ENCODE measurements around the gene ZNF776.
"Not testable (repeated sequence)": the region's sequence is repeated elsewhere in the genome, so short reads cannot be mapped to it uniquely, and the experiment has no call there.

Gene ZNF776

DNA sequence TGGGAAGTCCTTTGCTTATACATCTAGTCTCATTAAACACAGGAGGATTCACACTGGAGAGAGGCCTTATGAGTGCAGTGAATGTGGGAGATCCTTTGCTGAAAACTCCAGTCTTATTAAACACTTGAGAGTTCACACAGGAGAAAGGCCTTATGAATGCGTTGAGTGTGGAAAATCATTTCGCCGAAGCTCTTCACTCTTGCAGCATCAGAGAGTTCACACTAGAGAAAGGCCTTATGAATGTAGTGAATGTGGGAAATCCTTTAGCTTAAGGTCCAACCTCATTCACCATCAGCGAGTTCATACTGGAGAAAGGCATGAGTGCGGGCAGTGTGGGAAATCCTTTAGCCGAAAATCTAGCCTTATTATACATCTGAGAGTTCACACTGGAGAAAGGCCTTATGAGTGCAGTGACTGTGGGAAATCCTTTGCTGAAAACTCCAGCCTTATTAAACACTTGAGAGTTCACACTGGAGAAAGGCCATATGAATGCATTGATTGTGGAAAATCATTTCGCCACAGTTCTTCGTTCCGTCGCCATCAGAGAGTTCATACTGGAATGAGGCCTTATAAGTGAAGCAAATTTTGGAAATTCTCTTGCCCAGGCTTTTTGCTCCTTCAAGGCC lies 32.7 kb downstream of the ZNF776 start:
- DNase-seq, result no peak

DNA sequence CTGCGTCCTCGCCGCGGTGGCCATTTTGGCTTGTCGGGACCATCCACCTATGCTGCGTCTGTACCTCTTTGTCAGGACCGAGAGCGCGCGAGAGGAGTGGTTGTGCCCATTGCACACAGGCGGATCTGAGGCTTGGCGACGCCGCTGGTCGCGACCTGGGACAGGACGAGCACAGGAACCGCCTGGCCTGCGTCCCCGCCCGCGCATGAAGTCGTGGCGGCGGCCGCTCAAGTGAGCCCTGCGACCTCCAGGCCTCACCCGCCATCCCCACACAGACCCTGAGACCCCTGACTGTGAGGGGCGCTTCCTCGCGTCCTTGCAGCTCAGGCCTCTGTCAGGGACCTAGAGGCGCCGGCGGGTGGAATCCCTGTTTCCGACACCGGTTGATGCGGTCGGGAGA lies 39.7 kb downstream of the ZNF776 start:
- no peak for DNase-seq

DNA sequence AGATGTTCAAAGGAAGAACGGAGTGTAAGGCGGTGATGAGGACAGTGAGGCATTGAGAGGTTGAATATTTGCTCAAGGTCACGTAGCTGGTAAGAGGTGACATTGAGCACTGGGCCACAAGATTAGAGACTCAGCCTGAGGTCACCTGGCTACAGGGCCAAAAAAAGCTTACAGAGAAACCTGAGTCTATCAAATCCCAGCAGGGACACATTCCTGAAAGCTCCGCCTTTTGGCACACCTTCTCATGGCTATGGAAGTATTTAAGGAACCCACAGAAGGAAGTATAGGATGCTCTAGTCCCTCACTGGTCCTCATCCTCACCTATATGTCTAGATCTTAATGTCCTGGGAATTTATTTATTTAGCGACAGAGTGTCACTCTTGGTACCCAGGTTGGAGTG lies 40.3 kb downstream of the ZNF776 start:
- DNase-seq, result no peak

DNA sequence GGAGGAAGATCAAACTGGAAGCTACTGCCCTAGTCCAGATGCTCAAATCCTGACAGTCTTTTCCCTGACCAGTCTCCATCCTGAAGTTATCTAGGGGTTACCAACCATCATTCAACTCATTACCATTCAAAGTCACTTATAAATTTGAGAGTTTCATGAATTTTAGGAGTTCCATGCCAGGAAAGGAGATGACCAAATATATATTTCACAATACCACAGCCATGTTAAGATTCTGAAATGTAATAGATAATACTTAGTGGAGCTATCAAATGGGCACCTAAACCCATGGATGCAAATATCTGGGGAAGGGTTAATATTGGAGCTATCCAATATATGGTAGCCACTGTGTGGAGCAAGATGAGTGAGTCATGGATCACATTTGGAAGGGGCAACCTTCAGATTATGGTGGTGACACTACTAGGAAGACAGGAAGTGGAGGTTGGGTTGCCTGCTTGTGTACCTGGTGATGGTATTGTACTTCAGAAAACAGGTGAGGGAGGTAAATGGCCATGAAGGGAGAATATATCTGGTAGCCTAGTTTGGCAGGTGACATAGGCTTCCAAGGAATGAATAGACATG lies 41.6 kb downstream of the ZNF776 start:
- DNase-seq, result no peak

DNA sequence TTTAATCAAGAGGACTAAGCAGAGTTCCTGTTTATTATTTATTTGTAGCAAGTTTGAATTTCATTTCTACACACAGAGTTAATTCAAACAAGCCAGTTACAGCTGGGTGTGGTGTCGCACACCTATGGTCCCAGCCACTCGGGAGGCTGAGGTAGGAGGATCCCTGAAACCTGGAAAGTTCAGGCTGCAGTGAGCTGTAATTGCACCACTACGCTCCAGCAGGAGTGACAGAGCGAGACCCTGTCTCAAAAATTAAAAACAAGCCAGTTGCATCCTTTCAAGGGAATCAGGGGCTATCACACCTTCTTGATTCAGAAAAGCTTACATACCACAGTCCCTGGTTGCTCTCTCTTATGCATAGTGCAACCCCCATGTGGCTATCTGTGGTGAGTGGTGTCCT lies 42.7 kb downstream of the ZNF776 start:
- DNase-seq, result no peak

DNA sequence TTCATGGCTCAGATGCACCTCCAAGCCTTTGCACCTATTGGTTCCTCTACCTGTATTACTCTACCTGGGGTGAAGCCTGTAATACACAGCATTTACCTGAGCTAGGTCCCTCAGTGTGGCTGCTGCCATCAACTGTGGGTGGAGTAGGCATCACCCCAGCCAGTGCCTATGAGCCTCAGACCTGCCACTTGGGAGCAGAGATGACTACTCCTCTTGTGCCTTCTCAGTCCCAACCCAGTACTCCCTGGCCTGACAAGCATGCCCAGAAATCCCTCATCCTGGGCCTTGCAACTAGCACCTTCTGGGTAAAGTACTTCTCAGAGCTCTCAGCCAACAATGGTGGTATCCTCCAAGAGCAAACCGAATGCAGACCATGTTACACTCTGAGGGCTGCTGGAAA lies 50.0 kb downstream of the ZNF776 start:
- not testable (repeated sequence) for DNase-seq

DNA sequence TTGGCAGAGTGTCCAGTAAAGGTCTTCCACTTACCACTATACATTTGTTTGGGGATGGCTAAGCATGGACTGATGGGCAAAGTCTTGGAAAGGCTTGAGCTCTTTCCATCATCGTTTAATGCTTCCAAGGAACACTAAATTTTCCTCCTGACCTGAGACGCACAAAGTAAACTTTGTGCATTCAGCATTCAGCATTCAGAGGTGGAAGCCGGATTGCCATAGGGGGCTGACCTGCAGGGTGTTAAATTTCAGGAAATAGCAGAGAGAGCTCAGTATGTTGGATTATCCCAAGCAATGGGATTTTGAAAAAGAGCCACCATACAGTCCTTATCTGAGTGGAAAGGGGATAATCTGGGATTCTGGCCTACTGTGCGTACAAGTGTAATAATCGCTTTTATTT lies 54.1 kb downstream of the ZNF776 start:
- no peak for DNase-seq

DNA sequence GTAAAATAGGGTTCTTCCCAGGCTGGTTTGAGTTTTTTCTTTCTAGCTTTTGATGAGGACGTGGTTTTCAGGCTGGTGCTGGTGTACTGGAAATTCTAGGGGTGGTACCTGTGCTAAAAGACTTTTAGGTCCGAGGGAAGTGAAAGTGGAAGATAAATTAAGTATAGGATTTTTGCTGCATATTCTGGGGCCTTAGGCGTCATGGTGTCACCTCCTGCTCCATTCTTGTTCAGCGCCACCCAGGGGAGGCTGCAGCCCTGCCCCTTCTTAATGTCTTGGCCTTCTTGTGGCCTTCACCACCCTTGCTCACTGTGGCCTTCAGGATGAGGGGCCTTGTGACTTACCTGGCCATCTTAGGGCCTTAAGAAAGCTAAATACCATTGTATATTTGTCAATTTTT lies 55.7 kb downstream of the ZNF776 start:
- DNase-seq, result no peak

DNA sequence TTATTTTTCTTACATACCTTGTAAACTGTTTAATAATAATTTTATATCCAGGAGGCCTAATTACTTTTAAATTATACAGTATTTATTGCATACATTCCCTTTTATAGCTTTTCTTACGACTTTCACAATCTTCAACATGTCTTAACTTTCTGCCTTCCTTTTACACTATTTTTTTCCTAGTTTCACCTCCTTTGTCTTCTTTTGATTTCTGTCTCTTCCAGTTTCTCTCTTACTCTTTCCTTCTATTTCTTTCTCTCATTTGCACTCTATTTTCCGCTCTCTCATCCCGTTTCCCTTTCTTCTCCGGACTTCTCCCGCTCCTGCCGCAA lies 56.6 kb downstream of the ZNF776 start:
- no peak for DNase-seq

DNA sequence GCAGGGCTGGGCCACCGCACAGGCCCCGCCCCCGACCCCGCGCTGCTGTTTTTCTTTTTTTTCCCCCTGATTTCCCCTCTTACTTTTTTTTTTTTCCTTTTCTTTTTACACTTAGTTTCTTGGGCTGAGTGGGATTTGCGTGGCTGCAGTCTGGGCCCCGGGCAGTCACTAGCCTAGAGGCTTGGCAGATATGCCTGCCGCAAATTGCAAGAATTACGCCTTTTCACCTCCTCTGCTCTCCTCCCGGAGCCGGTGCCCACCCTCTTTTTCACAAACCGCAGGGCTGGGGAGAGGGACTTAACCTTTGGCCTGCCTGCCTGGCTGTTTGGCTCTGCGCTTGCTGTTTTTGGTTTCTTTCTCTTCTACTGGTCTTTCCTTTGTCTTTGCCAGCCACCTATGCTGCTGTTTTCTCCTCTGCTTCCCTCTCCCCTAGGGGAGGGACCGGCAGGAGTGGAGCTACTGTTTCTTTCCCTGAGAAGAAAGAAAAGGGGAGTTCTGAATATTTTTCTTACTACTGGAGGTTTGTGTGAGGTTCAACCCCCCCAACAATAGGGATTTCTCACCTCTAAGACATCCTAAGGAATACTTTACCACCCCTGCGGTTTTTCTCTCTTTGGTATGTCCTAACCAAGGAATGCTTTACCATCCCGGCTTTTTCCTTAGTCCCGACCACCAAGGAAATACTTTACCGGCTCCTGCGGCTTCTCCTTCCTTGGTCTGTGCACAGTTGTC lies 57.1 kb downstream of the ZNF776 start:
- no peak for DNase-seq

DNA sequence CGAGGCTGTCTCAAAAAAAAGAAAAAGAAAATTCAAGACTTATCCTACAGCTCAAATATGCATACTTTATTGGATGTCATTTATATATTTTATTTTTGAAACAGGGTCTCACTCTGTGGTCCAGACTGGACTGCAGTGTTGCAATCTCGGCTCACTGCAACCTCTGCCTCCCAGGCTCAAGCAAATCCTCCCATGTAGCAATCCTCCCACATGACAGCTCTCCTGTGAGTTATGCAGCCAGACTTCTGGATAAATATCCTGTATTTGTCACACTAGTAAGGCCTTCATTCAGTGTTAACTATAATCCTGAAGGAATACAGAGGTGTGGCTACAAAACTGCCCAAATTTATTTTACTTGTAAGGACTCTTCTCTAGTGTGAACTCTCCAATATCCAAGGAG lies 60.9 kb downstream of the ZNF776 start:
- no peak for DNase-seq

Measured in DMS 273 treated with DMSO at 0.1 percent for 48 hours (cell line).